ENCODE measurements around the gene OSBP. TPM values are rescaled to one million over a fixed set of nuclear protein-coding genes. Genes with fewer than 3 reads are reported as not detected.

The OSBP gene
- total RNA-seq, 2 experiments from 2014 or later: 54.9 to 58.2 TPM

DNA sequence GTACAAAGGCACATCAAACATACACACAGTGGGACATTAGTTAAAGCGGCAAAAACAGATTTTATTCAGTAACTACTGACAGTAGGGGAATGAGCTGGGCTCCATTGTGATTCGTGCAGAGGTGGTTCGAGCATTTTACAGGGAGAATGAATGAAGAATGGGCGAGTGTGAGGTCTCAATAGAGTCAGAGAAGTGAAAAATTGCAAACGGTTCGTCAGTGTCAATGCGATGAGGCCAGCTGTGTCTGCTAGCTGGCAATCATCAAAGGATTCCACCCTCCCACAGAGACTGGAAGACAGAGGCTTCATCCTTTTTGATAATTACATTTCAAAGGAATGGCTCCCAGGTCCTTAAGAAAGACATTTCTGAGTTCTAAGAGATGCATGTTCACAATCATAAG, 86.9 kb downstream of the OSBP start:
- H3K36me3 Mint-ChIP-seq (ENCODE audit: low read depth): no peaks in the 10 kb centered on the region
- no peaks in the 10 kb centered on the region for H3K27me3 ChIP-seq (ENCODE audit: control insufficient read depth in 1 of 2, insufficient read depth in 2 of 2, low read length in 2 of 2)
- H3K4me1 Mint-ChIP-seq (ENCODE audit: low read depth): no peaks in the 10 kb centered on the region
- TF ChIP-seq, protein P1, sequence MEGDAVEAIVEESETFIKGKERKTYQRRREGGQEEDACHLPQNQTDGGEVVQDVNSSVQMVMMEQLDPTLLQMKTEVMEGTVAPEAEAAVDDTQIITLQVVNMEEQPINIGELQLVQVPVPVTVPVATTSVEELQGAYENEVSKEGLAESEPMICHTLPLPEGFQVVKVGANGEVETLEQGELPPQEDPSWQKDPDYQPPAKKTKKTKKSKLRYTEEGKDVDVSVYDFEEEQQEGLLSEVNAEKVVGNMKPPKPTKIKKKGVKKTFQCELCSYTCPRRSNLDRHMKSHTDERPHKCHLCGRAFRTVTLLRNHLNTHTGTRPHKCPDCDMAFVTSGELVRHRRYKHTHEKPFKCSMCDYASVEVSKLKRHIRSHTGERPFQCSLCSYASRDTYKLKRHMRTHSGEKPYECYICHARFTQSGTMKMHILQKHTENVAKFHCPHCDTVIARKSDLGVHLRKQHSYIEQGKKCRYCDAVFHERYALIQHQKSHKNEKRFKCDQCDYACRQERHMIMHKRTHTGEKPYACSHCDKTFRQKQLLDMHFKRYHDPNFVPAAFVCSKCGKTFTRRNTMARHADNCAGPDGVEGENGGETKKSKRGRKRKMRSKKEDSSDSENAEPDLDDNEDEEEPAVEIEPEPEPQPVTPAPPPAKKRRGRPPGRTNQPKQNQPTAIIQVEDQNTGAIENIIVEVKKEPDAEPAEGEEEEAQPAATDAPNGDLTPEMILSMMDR (IDR thresholded peaks at IDR 0.05): no peak
- H3K4me3 ChIP-seq (ENCODE audit: low read length): no peak overlapping the region
- CTCF ChIA-PET: no interaction called here
- H3K9me3 Mint-ChIP-seq: no peaks in the 10 kb centered on the region
- no peak overlapping the region for H3K4me3 Mint-ChIP-seq
- H3K27ac ChIP-seq (ENCODE audit: low read depth in 1 of 2, low read length in 2 of 2): no peak overlapping the region
- ATAC-seq (ENCODE audit: poor library complexity) (no peak), DNase-seq (no peak)
- no peaks in the 10 kb centered on the region for H3K9me3 ChIP-seq (ENCODE audit: control insufficient read depth in 1 of 2, insufficient read depth in 1 of 2, low read length in 2 of 2)
- intact Hi-C loops (cut with DNase I, micrococcal nuclease): no loop called here
- POLR2A ChIA-PET: no interaction called here
- no peaks in the 10 kb centered on the region for H3K36me3 ChIP-seq (ENCODE audit: insufficient read depth, low read length)
- peaks cover 5% of the 10 kb centered on the region for H3K27me3 Mint-ChIP-seq
- no peak overlapping the region for H3K27ac Mint-ChIP-seq
- H3K4me1 ChIP-seq (ENCODE audit: insufficient read depth, low read length): no peaks in the 10 kb centered on the region

Small RNA genes lying within 50 kb of the gene (microRNA-seq; reads per million reads assigned to microRNA genes)
- 0.61 reads per million for gene MIR3162 (ENCODE audit: borderline microRNAs expressed, borderline replicate concordance)

Other genes with a start within 250 kb of the OSBP start
- not detected for gene OR5A2, start 189.4 kb downstream of the OSBP start, total RNA-seq
- not detected for gene OR5A1, start 179.3 kb downstream of the OSBP start, total RNA-seq
- not detected for gene OR4D6, start 158.8 kb downstream of the OSBP start, total RNA-seq
- not detected for gene OR4D10, start 142.5 kb downstream of the OSBP start, total RNA-seq
- gene OR4D11, start 112.2 kb downstream of the OSBP start, total RNA-seq: not detected
- gene OR4D9, start 104.2 kb downstream of the OSBP start, total RNA-seq: not detected
- 10 to 100 TPM; 51.8 to 55.2 TPM for gene PATL1, start 53.3 kb upstream of the OSBP start, total RNA-seq
- not detected for gene OR10V1, start 98.1 kb upstream of the OSBP start, total RNA-seq
- 1 to 10 TPM; 4.6 to 6.4 TPM for gene STX3, start 139.6 kb upstream of the OSBP start, total RNA-seq
- gene MRPL16, start 195.0 kb upstream of the OSBP start, total RNA-seq: 10 to 100 TPM; 22.8 to 24.6 TPM
- gene CBLIF, start 229.7 kb upstream of the OSBP start, total RNA-seq: not detected